Activated T-helper 9 cell treated with anti-CD3 and anti-CD28 coated beads, Interleukin-2, amount 50 U/mL, for 16 hours (primary cell): ENCODE measurements around the gene ATF7.
"Not testable (repeated sequence)": the region's sequence is repeated elsewhere in the genome, so short reads cannot be mapped to it uniquely, and the experiment has no call there.

Source experiments
- DNase-seq: peaks from one replicate; pipeline ENCODE4 v3.0.0-alpha.2; 2020; ENCODE audit warnings: low read depth

ATF7 gene

DNA sequence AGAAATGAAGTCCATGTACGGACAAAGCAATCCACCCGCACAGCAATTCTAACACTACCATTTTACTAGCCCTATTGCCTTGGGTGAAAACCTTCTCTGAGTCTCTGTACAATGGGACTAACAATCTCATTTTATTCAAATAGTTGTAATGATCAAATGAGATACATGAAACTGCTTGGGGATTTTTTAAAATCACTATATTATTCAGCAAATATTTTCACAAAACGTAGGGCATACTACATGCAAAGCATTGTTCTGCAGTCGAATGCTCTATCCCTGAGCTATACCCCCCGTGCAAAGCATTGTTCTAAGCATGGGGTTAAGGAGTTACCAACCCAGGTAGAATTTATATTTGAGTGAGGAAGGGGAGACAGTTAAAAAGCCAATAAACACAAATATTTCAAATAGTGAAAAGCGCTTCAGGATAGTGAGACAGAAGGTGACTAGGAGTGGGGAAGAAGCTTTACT is 554 bp upstream of the ATF7 start:
- DNase-seq: no peak

DNA sequence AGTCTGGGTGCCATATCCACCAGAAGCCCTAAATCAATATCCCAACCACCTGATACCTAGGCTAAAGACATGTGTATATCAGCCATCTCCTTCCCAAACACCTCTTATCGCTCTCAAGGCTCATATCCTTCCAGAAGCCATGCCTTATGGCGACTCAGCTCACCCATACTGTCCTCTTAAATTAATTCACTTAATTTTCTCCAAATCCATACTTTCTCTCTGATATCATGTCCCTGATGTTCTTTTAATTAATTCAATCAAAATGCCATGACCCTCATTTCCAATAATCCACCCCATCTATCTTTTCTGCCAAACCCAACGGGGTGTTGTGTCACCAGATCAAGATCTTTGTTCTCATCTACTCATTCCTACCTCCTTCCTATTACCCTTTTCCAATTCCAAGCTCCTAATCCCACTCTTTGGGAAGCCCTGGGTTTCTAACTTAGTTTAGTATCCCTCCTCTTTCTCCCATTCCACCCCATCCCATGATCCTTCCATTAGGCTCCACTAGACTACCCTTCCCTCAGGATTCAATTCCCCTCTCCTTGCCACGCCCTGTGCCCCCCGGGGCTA is 723 bp downstream of the ATF7 start:
- no peak for DNase-seq

DNA sequence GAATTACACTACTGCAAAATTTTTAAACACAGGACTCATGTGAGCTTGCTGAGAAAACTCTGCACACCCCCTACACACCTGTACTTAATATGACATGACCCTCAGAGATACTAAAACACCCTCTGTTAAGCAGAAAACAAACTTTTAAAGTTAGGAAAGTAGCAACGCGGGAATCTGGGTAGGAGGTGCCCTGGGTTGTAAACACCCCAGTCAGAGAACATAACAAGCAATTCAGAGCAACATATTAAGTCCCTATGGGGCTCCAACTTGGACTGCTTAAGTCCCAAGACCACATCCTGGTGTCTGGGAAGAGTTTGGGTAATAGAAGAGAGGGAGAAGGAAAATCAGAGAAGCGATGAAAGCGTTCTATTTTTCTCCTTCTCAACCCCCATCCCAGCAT is 1.2 kb downstream of the ATF7 start:
- no peak for DNase-seq

DNA sequence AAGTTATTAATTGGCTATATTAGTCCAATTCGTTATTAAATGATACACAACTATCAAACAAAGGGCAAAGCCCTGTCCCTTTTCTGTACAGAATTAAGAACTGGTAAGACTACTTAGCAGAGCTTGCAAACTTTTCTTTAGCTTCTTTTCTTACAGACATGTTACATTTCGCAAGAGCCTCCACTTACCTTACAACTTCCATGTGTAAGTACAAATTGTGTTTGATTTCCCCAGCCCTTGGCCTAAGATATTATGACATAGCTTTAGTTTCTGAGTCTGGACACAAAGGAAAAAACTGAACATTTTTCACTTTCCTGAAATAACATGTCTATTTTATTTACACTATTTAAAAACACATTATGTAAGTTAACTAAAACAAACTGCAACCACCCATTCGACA is 1.7 kb downstream of the ATF7 start:
- no peak for DNase-seq

DNA sequence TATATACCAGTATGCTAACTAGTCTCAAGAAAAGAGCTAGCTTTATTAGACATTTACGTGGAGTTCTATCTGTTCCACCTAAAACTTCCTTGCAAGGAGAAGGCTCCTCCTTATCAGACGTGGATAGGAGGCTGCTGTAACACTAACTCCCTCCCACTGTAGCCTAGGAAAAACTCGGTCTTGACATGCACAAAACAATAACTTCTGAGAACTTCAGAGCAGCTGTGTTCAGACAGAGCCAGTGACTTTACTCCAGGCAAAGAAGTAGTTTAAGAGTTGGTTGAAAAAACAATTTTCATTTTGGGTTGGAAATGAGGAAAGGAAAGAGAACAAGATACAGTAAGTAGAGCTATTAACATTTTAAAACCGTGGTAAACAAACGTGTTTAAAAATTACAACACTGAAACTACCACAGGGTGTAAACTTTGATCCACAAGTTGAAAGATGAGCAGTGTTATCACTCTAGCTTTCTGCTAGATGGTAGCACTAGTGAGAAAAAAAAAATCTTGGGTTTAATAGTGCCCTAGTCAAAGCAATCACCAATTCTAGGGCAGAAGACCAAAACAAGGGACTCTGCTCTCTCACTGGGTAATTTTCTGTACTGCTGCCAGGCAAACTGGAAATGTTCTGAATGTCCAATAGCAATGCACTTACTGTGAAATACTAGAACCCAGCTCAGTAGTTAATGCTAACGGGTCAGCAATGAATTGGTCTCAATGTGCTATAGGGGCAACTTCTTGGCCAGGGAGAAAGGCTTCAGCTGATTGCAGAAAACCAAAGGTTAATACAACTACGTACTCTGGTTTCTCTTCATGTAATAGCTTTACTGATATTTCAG is 2.4 kb downstream of the ATF7 start:
- DNase-seq: no peak

DNA sequence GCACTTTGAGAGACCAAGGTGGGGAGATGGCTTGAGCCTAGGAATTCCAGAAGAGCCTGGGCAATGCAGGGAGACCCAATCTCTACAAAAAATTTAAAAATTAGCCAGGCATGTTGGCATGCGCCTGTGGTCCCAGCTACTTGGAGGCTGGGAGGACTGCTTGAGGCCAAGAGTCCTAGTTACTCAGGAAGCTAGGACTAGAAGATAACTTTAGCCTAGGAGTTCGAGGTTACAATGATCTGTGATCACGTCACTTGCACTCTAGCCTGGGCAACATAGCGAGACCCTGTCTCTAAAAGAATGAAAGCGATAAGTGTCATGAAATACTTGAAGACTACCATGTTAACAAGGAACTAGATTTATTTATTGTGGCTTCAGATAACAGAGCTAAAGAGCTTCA is 3.5 kb downstream of the ATF7 start:
- no peak for DNase-seq

DNA sequence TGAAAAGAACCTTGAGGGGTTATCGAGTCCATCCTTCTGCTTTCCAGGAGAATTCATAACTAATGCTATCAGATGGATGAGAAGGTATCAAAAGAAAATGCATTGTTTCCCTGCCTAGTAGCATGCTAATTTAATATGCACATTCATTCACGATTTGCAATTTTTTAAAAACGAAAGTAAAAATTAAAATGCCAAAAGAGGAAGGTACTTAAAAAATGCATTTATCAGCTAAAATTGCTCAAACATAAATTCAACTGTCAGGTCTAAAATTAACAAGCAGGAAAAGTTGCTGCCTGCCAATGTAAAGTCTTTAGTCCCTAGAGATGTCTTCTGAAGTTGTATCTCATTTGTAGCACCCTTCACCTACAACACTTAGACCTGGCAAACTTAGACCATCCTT is 7.9 kb downstream of the ATF7 start:
- DNase-seq: no peak

DNA sequence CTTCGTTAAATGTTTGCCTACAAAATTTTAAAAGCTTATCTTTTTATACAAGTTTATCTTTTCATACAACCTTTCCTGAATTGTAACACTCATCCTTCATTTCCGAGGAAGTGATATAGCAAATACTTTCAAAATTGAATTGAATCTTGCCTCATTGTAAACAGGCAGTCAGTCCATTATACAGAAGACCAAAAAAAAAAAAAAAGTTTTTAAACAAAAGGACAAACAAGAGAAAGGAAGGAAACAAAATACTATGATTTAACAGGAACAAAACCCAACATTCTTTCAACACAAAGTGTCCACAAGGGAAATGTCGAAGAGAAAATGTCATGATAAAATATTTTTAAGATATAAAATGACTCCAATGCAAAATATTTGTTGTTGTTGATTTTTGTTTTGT is 8.5 kb downstream of the ATF7 start:
- no peak for DNase-seq

DNA sequence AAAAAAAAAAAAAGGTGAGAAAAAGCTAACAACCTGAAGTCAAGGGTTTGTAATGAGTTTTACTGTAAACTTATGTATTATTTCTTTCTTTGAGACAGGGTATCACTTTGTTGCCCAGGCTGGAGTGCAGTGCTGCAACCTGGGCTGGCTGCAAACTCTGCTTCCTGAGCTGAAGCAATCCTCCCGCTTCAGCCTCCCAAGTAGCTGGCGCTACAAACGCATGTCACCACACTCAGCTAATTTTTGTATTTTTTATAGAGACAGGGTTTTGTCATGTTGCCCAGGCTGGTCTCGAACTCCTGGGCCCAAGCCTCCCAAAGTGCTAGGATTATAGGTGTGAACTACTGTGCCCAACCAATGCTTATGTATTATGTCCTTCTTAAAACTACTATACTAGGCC is 9.2 kb downstream of the ATF7 start:
- DNase-seq: no peak

DNA sequence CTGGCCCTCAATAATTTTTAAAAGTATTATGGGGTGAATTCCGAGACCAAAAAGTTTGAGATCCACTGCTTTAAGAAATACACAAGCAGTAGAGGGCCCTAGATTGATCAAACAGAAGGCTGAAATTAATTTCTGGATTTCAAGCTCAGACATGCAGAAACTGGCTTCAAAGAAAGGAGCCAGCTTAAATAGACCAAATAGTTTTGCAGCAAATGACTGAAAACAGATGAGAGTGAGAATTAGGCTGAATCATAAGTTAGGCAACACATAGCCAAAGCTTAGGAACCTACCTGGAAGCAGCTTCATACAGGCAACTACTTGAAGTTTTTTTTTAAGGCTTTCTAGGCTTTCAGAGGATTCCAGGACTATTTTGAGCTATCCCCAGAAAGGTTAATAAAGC is 12.4 kb downstream of the ATF7 start:
- DNase-seq: no peak

DNA sequence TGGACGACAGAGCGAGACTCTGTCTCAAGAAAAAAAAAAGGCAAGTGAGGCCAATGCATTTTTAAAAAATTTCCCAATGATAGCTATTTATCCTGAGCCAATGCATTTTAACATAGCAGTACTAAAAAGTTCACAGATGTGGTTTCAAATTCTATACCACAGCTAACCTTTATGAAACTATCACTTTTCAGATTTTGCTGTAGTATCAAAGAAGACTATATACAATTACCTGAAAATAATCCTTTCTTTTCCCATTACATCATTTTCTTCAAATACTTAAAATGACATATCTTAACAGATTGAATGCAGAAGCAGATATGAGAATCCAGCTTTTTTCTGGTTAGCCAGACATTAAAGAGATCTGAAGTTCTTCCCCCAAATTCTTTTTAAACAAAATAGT is 13.2 kb downstream of the ATF7 start:
- no peak for DNase-seq

DNA sequence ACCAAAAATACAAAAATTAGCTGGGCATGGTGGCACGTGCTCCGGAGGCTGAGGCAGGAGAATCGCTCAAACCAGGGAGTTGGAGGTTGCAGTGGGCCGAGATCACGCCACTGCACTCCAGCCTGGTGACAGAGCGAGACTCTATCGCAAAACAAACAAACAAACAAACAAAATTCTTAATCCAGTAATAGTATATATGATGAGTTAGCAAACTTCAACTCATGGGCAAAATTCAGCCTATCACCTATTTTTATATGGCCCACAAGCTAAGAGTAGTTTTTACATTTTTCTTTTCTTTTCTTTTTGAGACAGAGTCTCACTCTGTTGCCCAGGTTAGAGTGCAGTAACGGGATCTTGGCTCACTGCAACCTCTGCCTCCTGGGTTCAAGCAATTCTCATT is 14.9 kb downstream of the ATF7 start:
- DNase-seq: no peak

DNA sequence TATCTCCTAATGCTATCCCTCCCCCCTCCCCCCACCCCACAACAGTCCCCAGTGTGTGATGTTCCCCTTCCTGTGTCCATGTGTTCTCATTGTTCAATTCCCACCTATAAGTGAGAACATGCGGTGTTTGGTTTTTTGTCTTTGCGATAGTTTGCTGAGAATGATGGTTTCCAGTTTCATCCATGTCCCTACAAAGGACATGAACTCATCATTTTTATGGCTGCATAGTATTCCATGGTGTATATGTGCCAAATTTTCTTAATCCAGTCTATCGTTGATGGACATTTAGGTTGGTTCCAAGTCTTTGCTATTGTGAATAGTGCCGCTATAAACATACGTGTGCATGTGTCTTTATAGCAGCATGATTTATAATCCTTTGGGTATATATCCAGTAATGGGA is 19.5 kb downstream of the ATF7 start:
- not testable (repeated sequence) for DNase-seq

DNA sequence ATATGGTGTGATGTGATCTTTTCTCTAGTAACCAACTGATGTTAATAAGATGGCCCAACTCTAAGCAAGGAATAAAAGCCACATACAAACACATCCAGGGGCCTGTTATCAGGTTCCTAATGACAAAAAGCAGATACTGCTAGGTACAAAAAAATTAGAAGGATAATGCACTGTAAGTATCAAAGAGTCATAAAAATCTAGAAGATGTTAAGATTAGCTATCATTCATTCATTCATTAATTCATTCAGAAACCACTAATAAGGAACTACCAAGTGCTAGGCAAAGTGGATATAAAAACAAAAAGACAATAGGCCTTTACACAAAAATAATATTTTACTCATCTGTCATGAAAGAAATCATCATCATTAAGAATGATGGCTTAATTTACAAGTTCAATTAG is 21.6 kb downstream of the ATF7 start:
- DNase-seq: no peak

DNA sequence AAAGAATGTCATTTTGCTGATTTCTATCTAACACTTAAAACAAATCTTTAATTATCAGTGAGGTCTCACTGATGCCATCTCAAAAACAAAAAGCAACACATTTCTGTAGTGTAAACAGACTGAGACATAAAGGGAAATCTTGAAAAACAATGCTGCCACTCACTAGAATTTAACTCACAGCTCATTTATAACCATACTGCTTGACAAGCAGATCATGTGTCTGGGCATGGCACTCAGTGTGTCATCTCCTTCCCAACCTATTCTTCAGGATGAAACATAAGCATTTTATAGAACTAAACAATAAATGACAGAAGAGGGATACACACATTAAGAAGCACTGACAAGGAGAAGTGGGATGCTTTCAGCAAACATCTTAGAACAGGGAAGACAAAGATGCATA is 22.4 kb downstream of the ATF7 start:
- DNase-seq: no peak

DNA sequence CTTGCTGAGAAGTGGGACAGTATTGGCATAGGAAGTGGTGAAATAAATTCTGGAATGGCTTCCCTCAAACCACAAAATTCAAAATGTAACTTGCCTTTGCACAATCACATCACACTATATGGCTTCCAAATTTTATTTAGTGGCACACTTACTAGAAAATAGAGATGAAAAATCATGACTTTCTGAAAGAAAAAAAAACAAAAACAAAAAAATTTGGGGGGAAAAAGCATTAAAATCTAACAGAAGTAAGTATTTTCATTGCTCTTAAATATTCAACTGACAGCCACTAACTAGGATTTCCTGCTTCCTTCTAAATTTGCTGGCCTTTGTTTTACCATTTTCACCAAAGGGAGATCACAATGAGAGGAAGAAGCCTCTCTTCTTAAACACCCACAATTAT is 23.0 kb downstream of the ATF7 start:
- no peak for DNase-seq

DNA sequence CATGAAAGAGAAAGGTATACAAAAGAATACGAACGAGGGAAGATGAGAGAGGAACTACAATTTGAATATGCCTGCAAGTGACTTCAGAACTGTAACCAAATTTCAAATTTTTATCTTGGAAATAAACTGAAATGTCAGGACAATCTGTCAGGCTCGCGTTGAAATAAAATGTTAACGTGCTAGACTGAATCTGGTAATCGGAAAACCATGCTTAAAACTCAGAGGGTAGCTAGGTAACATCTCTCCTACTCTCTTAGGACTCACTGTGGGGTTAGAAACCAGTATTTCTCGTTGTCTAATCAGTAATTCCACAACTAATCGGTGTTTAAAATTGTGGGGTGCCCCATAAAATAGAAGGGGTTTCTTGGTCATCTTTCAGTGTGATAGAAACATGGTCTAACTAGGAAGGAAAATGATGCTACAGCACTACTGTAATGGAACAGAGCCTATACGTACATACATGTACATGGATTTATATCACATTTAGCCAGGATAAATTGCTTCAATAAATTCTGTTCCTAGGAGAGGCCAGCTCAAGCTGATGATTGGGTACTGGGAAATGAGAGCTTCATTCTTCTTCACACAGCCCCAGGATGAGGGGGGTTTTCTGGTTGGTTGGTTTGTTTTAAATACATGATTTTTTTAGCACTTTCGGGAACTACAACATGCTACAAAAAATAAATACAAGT is 23.9 kb downstream of the ATF7 start:
- no peak for DNase-seq

DNA sequence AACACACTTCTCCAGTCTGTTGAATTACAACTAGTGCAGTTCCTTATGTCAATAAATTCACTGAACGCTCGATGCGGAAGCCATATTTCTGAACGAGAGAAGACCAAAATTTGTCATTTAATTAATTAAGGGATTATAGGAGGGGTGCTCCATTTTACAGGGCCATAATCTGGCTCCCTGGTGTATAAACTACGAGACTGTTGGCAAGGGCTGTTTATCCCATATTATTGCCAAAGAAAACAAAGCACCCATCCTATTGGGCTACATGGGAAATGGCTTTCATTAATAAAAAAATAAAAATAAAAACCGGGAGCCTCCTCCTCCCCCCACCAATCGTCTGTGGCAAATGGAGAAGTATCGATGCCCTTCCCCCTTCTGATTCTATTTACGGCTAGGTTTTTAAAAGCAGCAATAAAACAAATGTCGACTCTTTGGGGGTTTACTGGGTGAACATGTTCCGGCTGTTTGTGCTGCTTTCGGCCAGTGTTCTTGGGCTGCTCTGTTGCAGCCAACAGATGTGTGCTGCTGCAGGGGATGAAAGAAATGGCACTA is 24.8 kb downstream of the ATF7 start:
- DNase-seq: no peak

DNA sequence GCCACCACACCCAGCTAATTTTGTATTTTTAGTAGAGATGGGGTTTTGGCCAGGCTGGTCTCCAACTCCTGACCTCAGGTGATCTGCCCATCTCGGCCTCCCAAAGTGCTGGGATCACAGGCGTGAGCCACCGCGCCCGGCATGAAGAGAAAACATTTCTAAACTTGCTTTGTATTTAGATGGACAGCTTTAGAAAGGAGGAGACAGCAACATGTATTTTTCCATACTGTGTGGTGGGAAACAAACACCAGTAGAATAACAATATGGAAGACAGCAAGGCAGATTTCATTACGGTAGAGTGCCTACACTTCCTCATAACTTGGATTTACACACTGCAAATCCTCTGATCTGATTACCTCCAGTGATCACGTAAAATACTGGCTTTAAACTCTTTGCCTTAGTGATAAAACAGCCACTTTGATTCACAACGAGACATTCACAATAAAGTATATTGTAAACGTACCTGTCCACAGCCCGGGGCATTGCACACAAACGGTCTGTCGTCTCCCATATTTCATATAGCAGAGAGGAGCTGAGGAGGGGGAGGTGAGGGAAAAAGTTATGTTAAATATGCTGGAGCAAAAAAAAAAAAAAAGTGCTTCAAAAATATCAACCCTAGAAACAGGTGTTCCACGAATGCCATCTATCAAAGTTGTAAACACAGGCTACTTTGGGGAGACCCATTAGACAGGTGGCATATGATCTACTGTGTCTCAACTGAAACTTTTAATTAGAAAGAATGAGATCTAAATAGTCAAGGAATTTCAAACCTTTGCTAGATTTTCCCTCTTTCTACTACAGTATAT is 25.5 kb downstream of the ATF7 start:
- DNase-seq: no peak

DNA sequence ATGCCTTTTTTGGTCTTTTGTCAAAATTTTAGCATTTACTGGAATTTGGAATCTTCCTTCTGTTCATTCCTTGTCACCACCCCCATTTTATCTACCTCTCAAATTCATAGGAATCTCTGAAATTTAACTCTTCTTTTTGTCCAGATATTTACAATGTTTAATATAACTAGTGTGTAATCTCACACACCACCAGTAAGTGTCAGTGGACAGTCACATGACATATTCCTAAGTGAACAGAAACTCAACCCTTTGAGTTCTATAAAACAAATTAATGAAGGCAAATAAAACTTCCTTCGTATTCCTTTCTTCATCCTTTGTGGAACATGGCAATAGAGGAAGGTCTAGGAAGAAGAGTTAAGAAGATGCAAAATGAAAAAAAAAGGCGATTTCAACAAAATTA is 26.6 kb downstream of the ATF7 start:
- DNase-seq: no peak

DNA sequence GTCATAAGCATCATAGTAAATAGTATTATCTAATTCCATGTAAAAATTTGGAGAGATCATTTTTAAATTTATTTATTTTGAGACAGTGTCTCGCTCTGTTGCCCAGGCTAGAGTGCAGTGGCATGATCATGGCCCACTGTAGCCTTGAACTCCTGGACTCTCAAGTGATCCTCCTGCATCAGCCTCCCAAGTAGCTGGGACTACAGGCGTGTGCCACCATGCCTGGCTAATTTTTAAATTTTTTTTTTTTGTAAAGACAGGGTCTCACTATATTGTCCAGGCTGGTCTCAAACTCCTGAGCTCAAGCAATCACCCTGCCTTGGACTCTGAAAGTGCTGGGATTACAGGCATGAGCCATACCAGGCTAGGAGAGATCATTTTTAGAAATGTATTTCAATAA is 27.2 kb downstream of the ATF7 start:
- not testable (repeated sequence) for DNase-seq

DNA sequence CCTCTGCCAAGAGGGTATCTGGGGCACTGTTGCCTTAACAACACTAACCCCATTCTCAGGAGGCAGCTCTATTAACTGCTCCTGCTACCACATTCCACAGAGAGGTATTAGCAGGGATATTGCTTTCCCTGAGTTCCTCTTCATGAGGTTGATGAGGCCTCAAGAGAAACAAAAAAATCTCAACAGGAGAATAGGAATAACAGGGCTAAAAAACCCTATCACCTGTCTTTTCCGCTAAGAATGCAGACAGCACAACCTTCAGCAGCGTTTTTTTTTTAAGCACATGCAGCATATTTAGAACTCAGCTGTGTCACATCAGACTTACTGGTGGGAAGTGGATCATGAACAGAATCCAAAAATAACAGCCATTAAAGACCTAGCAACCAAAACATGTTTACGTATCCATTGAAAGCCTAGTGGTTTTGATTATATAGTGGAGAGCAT is 29.2 kb downstream of the ATF7 start:
- no peak for DNase-seq
